ENCODE results near the gene NBAS.
"Not testable (repeated sequence)": the region's sequence is repeated elsewhere in the genome, so short reads cannot be mapped to it uniquely, and the experiment has no call there.

NBAS gene

GRCh38 chr2:15346624-15347023 is 214.5 kb downstream of the NBAS start:
- H3K4me3 ChIP-seq (ENCODE audit: low read length), result no peak overlapping the region
- H3K4me1 ChIP-seq (ENCODE audit: control insufficient read depth, insufficient read depth, low read length), result no peaks in the 10 kb centered on the region
- H3K27me3 ChIP-seq (ENCODE audit: control insufficient read depth, insufficient read depth, low read length), result no peaks in the 10 kb centered on the region
- no peak overlapping the region for H3K4me2 ChIP-seq (ENCODE audit: low read length)
- H3K9me3 ChIP-seq (replicated peaks; ENCODE audit: low read length), result no peaks in the 10 kb centered on the region
- H3K36me3 ChIP-seq (ENCODE audit: insufficient read depth, low read length), result peaks cover 7% of the 10 kb centered on the region
- no peak overlapping the region for H3K9ac ChIP-seq (ENCODE audit: low read depth, low read length)

- H3K4me1 ChIP-seq (ENCODE audit: control insufficient read depth, insufficient read depth, low read length), result no peaks in the 10 kb centered on the region
- H3K4me3 ChIP-seq (ENCODE audit: low read length), result no peak overlapping the region
- H3K4me2 ChIP-seq (ENCODE audit: low read length), result no peak overlapping the region
- peaks cover 3% of the 10 kb centered on the region for H3K36me3 ChIP-seq (ENCODE audit: insufficient read depth, low read length)
- no peaks in the 10 kb centered on the region for H3K27me3 ChIP-seq (ENCODE audit: control insufficient read depth, insufficient read depth, low read length)
- H3K9ac ChIP-seq (ENCODE audit: low read depth, low read length), result no peak overlapping the region
- no peaks in the 10 kb centered on the region for H3K9me3 ChIP-seq (replicated peaks; ENCODE audit: low read length)
Measured at GRCh38 chr2:15337996-15338666, 223.0 kb downstream of the NBAS start.

- H3K4me3 ChIP-seq (ENCODE audit: low read length), result no peak overlapping the region
- no peaks in the 10 kb centered on the region for H3K27me3 ChIP-seq (ENCODE audit: control insufficient read depth, insufficient read depth, low read length)
- peaks cover 3% of the 10 kb centered on the region for H3K36me3 ChIP-seq (ENCODE audit: insufficient read depth, low read length)
- no peak overlapping the region for H3K9ac ChIP-seq (ENCODE audit: low read depth, low read length)
- H3K9me3 ChIP-seq (replicated peaks; ENCODE audit: low read length), result no peaks in the 10 kb centered on the region
- H3K4me1 ChIP-seq (ENCODE audit: control insufficient read depth, insufficient read depth, low read length), result no peaks in the 10 kb centered on the region
- no peak overlapping the region for H3K4me2 ChIP-seq (ENCODE audit: low read length)
Measured at GRCh38 chr2:15334644-15335326, 226.3 kb downstream of the NBAS start.

GRCh38 chr2:15331787-15332186 is 229.3 kb downstream of the NBAS start:
- no peaks in the 10 kb centered on the region for H3K27me3 ChIP-seq (ENCODE audit: control insufficient read depth, insufficient read depth, low read length)
- no peak overlapping the region for H3K9ac ChIP-seq (ENCODE audit: low read depth, low read length)
- no peak overlapping the region for H3K4me2 ChIP-seq (ENCODE audit: low read length)
- H3K4me3 ChIP-seq (ENCODE audit: low read length), result no peak overlapping the region
- no peaks in the 10 kb centered on the region for H3K4me1 ChIP-seq (ENCODE audit: control insufficient read depth, insufficient read depth, low read length)
- H3K36me3 ChIP-seq (ENCODE audit: insufficient read depth, low read length), result peaks cover 10% of the 10 kb centered on the region
- no peaks in the 10 kb centered on the region for H3K9me3 ChIP-seq (replicated peaks; ENCODE audit: low read length)

- no peaks in the 10 kb centered on the region for H3K4me1 ChIP-seq (ENCODE audit: control insufficient read depth, insufficient read depth, low read length)
- H3K4me2 ChIP-seq (ENCODE audit: low read length), result no peak overlapping the region
- no peaks in the 10 kb centered on the region for H3K9me3 ChIP-seq (replicated peaks; ENCODE audit: low read length)
- H3K36me3 ChIP-seq (ENCODE audit: insufficient read depth, low read length), result peaks cover 13% of the 10 kb centered on the region
- H3K4me3 ChIP-seq (ENCODE audit: low read length), result no peak overlapping the region
- no peaks in the 10 kb centered on the region for H3K27me3 ChIP-seq (ENCODE audit: control insufficient read depth, insufficient read depth, low read length)
- no peak overlapping the region for H3K9ac ChIP-seq (ENCODE audit: low read depth, low read length)
Measured at GRCh38 chr2:15325296-15325695, 235.8 kb downstream of the NBAS start.

GRCh38 chr2:15323227-15323626 is 237.9 kb downstream of the NBAS start:
- Histone ChIP-seq H3K36me3 (ENCODE audit: insufficient read depth, low read length) (peaks cover 3% of the 10 kb centered on the region), H3K9ac (ENCODE audit: low read depth, low read length) (no peak overlapping the region), H3K4me2 (ENCODE audit: low read length) (no peak overlapping the region), H3K4me3 (ENCODE audit: low read length) (no peak overlapping the region), H3K4me1 (ENCODE audit: control insufficient read depth, insufficient read depth, low read length) (no peaks in the 10 kb centered on the region), H3K9me3 (replicated peaks; ENCODE audit: low read length) (no peaks in the 10 kb centered on the region), H3K27me3 (ENCODE audit: control insufficient read depth, insufficient read depth, low read length) (no peaks in the 10 kb centered on the region)

- H3K4me2 ChIP-seq (ENCODE audit: low read length); H3K9ac ChIP-seq (ENCODE audit: low read depth, low read length); H3K27me3 ChIP-seq (ENCODE audit: control insufficient read depth, insufficient read depth, low read length); H3K9me3 ChIP-seq (replicated peaks; ENCODE audit: low read length); H3K4me1 ChIP-seq (ENCODE audit: control insufficient read depth, insufficient read depth, low read length); H3K36me3 ChIP-seq (ENCODE audit: insufficient read depth, low read length); H3K4me3 ChIP-seq (ENCODE audit: low read length): not testable (repeated sequence)
Measured at GRCh38 chr2:15321481-15321880, 239.7 kb downstream of the NBAS start.

- Histone ChIP-seq H3K4me1 (ENCODE audit: control insufficient read depth, insufficient read depth, low read length) (no peaks in the 10 kb centered on the region), H3K9ac (ENCODE audit: low read depth, low read length) (no peak overlapping the region), H3K9me3 (replicated peaks; ENCODE audit: low read length) (no peaks in the 10 kb centered on the region), H3K4me2 (ENCODE audit: low read length) (no peak overlapping the region), H3K27me3 (ENCODE audit: control insufficient read depth, insufficient read depth, low read length) (no peaks in the 10 kb centered on the region), H3K4me3 (ENCODE audit: low read length) (no peak overlapping the region), H3K36me3 (ENCODE audit: insufficient read depth, low read length) (no peaks in the 10 kb centered on the region)
Measured at GRCh38 chr2:15316370-15316814, 244.7 kb downstream of the NBAS start.

GRCh38 chr2:15315411-15315810 is 245.7 kb downstream of the NBAS start:
- Histone ChIP-seq H3K9ac (ENCODE audit: low read depth, low read length) (no peak overlapping the region), H3K27me3 (ENCODE audit: control insufficient read depth, insufficient read depth, low read length) (no peaks in the 10 kb centered on the region), H3K4me3 (ENCODE audit: low read length) (no peak overlapping the region), H3K36me3 (ENCODE audit: insufficient read depth, low read length) (no peaks in the 10 kb centered on the region), H3K4me1 (ENCODE audit: control insufficient read depth, insufficient read depth, low read length) (no peaks in the 10 kb centered on the region), H3K9me3 (replicated peaks; ENCODE audit: low read length) (no peaks in the 10 kb centered on the region), H3K4me2 (ENCODE audit: low read length) (no peak overlapping the region)

GRCh38 chr2:15313657-15314056 is 247.5 kb downstream of the NBAS start:
- Histone ChIP-seq H3K9ac (ENCODE audit: low read depth, low read length) (no peak overlapping the region), H3K4me2 (ENCODE audit: low read length) (no peak overlapping the region), H3K27me3 (ENCODE audit: control insufficient read depth, insufficient read depth, low read length) (no peaks in the 10 kb centered on the region), H3K4me1 (ENCODE audit: control insufficient read depth, insufficient read depth, low read length) (no peaks in the 10 kb centered on the region), H3K9me3 (replicated peaks; ENCODE audit: low read length) (no peaks in the 10 kb centered on the region), H3K36me3 (ENCODE audit: insufficient read depth, low read length) (no peaks in the 10 kb centered on the region), H3K4me3 (ENCODE audit: low read length) (no peak overlapping the region)

- H3K9ac ChIP-seq (ENCODE audit: low read depth, low read length), result no peak overlapping the region
- peaks cover 13% of the 10 kb centered on the region for H3K36me3 ChIP-seq (ENCODE audit: insufficient read depth, low read length)
- no peak overlapping the region for H3K4me3 ChIP-seq (ENCODE audit: low read length)
Measured at GRCh38 chr2:15311926-15312325, 249.2 kb downstream of the NBAS start.

More at GRCh38 chr2:15311926-15312325, 249.2 kb downstream of the NBAS start:
- H3K4me1 ChIP-seq (ENCODE audit: control insufficient read depth, insufficient read depth, low read length), result no peaks in the 10 kb centered on the region
- no peaks in the 10 kb centered on the region for H3K9me3 ChIP-seq (replicated peaks; ENCODE audit: low read length)
- H3K4me2 ChIP-seq (ENCODE audit: low read length), result no peak overlapping the region
- no peaks in the 10 kb centered on the region for H3K27me3 ChIP-seq (ENCODE audit: control insufficient read depth, insufficient read depth, low read length)

Data from skeletal muscle satellite cell (primary cell).